Stimulated activated CD8-positive, alpha-beta memory T cell treated with anti-CD3 and anti-CD28 coated beads, Interleukin-4, amount 100 ng/mL, for 4 hours (primary cell): Measurements from ENCODE around the gene TUBA3E.
"Not testable (repeated sequence)": the region's sequence is repeated elsewhere in the genome, so short reads cannot be mapped to it uniquely, and the experiment has no call there.

Source experiments
- DNase-seq, 2 donors: peaks; one replicate each; pipeline ENCODE4 v3.0.0-alpha.2; 2020; ENCODE audit warnings: low read depth in 2 of 2, low spot score in 1 of 2

Gene TUBA3E

DNA sequence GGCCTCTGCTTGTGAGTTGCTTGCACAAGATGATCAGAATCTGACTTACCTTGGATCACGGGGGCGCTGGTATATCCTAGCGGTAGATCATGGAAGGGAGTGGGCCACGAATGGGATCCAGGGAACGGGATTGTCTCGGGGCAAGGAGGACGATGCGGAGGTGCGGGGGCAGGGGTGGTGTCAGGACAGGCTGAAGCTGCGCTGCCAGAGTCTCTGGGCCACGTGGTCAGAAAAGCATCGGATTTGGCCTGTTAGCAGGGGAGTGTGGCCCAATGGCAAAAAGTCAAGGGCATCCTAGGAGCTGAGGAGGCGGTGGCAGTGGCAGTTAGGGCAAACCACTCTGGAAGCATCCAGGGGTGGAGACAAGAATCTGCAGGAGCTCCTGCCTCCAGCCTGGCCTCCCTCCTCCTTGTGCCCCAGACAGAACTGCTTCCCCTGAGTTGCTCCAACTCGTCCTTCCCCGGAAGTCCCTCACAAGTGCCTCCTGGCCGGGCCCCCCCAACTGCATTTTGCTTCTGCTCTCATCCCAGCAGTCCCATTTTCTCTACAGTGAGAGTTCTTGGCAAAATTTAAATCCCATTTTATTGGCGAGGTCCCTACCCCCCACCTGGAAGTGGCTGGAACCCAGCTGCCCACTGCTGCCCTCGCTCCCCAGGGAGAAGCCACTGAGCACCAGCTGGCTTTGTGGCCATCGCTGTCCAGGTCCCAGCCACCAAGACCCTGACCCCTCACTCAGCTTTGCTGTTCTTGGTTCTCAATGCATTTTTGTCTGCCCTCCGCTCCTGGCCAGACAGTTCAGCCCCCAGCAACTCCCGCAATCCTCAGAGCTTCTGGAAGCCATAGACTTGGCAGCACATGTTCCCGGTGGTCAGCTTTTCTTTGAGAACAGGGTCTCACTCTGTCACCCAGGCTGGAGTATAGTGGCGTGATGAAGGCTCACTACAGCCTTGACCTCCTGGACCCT lies 47.8 kb downstream of the TUBA3E start:
- DNase-seq = no peak

DNA sequence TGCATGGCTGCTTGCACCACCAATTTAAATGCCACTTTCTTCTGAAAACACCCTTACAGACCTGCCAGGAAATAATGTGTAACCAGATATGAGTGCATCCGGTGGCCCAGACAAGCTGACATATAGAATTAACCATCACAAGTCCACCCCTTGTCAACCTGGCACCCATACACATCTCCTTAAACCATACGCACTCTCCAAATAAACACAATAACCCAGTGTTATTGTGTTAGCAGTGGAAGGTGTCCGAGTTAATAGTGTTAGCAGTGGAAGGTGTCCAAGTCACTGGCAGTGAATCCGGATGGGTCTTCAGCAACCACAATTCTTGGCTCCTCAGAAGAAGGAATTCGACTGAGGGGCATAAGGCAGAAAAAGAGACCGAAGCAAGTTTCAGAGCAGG lies 49.7 kb downstream of the TUBA3E start:
- DNase-seq = not testable (repeated sequence)

DNA sequence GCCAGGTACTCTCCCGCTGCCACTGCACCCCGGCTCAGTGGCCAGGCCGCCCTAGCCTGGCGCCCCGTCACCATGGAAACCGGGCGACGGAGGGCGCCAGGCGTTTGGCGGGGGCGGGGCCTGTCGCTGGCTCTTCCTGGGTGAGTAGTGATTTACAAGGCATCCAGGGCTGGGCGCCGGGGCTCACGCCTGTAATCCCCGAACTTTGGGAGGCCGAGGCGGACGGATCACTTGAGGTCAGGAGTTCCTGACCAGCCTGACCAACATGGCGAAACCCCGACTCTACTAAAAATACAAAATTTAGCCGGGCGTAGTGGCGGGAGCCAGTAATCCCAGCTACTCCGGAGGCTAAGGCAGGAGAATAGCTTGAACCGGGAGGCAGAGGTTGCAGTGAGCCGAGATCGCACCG lies 53.2 kb downstream of the TUBA3E start, which contains the start of gene CCDC74B:
CCDC74B (minus strand) TSS at position 107 of the 409 bp plus-strand sequence. CDS start 116 bp downstream, outside the sequence.
- DNase-seq = peak in 1 of 2 donors; percentile 29

DNA sequence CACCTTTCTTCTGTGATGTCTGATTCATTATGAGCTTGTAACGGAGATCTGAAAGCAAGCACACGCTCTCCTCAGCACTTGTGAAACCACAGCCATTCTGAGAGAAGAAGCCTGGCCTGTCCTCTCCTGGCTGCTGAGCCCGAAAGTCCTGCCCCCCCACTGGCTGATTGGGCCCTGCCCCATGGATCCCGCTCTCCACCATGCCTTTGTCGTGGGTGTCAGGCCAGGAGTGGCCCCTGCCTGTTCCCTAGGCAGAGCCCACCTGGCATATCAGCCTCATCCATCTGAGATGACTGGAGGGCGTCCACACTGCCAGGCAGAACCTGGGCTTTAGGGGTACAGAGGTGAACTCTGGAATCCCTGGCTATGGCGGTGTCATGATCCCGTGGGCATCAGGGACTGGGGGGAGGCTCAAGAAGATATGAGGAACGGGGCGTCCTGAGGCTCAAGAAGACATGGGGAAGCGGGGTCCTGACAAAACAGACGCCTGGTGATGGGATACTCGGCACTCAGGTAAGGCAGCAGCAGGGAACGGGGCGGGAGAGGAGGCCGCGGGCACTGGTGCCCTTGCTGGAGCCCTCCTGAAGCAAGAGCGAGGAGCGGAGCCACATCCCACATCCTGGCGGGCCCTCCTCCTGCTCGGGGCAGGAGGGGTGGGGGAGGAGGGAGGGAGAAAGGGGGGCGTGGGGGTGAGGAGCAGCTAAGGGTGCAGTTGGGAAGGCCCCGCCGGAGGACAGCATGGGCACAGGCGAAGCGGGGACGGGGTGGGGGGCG lies 54.8 kb downstream of the TUBA3E start:
- DNase-seq = not testable (repeated sequence)

DNA sequence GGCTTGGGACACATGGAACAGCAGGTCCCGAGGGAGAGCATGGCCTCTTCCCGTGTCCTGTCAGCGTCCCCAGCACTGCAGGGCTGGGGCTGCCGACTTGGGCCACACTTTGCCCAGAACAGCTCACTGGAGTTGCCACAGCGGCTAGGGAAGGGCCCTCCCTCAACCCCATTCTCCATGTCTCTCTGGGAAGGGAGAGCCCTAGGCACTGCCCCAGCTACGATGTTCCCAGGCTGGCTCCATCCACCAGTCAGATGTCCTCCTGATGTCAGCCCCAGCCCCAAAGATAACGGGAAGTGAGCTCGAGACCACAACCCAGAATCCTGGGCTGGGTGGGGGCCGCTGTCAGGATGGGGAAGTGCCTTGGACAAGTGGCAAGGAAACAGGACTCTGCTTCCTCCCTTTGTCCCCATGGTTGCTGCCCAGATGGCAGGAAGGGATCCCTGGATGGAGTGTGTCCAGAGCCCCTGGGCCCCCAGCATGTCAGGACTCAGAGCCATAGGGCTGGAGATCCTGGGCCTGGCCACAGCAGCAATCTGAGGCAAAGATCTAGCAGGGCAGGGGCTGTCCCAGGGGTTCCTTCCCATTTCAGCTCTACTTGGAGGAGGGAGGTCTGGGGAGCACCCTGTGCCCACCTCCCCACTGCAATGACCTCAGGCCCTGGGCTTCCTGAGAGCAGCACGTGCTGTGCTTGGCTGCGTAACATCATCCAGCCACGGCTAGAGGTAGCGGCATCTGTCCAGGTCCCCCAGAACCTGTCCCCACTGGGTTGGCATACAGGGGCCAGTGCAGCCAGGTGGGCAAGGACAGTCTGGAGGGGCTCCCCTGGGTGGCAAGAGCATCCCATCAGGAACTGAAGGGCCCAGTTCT lies 55.6 kb downstream of the TUBA3E start:
- not testable (repeated sequence) for DNase-seq
